GM11168 (cell line): Measurements from ENCODE around the gene FBLN5.
"Not testable (repeated sequence)": the region's sequence is repeated elsewhere in the genome, so short reads cannot be mapped to it uniquely, and the experiment has no call there.

ENCODE experiments used
- in situ Hi-C: fragments of 300-500 bp; cut with MboI; formaldehyde crosslinking; loops from one replicate; pipeline ENCODE4 v1.12.0; 2022; ENCODE audit warnings: low sequenced_read_pairs; ENCODE audit not compliant: unreplicated experiment

Gene FBLN5

GRCh38 chr14:91888641-91889476 lies 58.6 kb downstream of the FBLN5 start:
- in situ Hi-C loops, result no loop called here

GRCh38 chr14:91886961-91887360 lies 60.5 kb downstream of the FBLN5 start:
- in situ Hi-C loops, result no loop called here

- in situ Hi-C loops, result no loop called here
These were observed 61.7 kb downstream of the FBLN5 start for GRCh38 chr14:91885839-91886238.

GRCh38 chr14:91885113-91885712 lies 62.3 kb downstream of the FBLN5 start:
- in situ Hi-C loops, result no loop called here

GRCh38 chr14:91884664-91885063 lies 62.8 kb downstream of the FBLN5 start:
- in situ Hi-C loops, result no loop called here

GRCh38 chr14:91883753-91884152 lies 63.7 kb downstream of the FBLN5 start:
- in situ Hi-C loops, result no loop called here

GRCh38 chr14:91882776-91883175 lies 64.7 kb downstream of the FBLN5 start:
- in situ Hi-C loops, result no loop called here

GRCh38 chr14:91882369-91882768 lies 65.1 kb downstream of the FBLN5 start:
- in situ Hi-C loops, result no loop called here

GRCh38 chr14:91879196-91879595 lies 68.3 kb downstream of the FBLN5 start:
- in situ Hi-C loops, result no loop called here

- in situ Hi-C loops, result no loop called here
These were observed 69.2 kb downstream of the FBLN5 start for GRCh38 chr14:91878274-91878673.

- in situ Hi-C loops, result no loop called here
These were observed 70.0 kb downstream of the FBLN5 start for GRCh38 chr14:91877376-91877915.

GRCh38 chr14:91876492-91876891 lies 71.0 kb downstream of the FBLN5 start:
- in situ Hi-C loops, result no loop called here

- in situ Hi-C loops, result no loop called here
These were observed 71.8 kb downstream of the FBLN5 start for GRCh38 chr14:91875525-91876286.

GRCh38 chr14:91873471-91874415 lies 73.8 kb downstream of the FBLN5 start:
- in situ Hi-C loops, result no loop called here

- in situ Hi-C loops, result no loop called here
These were observed 74.7 kb downstream of the FBLN5 start for GRCh38 chr14:91872517-91873470.

- in situ Hi-C loops, result no loop called here
These were observed 75.4 kb downstream of the FBLN5 start for GRCh38 chr14:91872011-91872501.

- in situ Hi-C loops, result not testable (repeated sequence)
These were observed 76.1 kb downstream of the FBLN5 start for GRCh38 chr14:91871401-91871800.

GRCh38 chr14:91870890-91871289 lies 76.6 kb downstream of the FBLN5 start:
- in situ Hi-C loops, result no loop called here
